Caki2 (cell line): Measurements from ENCODE around the gene LYVE1. TPM values are rescaled to one million over a fixed set of nuclear protein-coding genes. Genes with fewer than 3 reads are reported as not detected.
"Not testable (repeated sequence)": the region's sequence is repeated elsewhere in the genome, so short reads cannot be mapped to it uniquely, and the experiment has no call there.

ENCODE experiments used
- DNase-seq: peaks from one replicate; pipeline ENCODE4 v3.0.0-alpha.2; 2015; ENCODE audit warnings: low read depth
- in situ Hi-C: cut with HindIII; loops from 2 replicates; pipeline ENCODE4 v1.10.0; 2016; ENCODE audit warnings: low sequenced_read_pairs, low pct_unique_long_range_greater_than_20kb, mixed read lengths
- total RNA-seq: library from RNA; depleted of rRNA; stranded (reverse); fragments of >200 nt; shearing (Covaris generic); gene quantifications from 2 replicates; pipeline ENCODE4 v1.2.3, GENCODE V29; 2014; ENCODE audit warnings: low replicate concordance

The LYVE1 gene
- total RNA-seq, 1 experiment from 2014 or later, result not detected

- in situ Hi-C loops, result no loop called here
- no peak for DNase-seq
These were observed 29.4 kb upstream of the LYVE1 start for GRCh38 chr11:10597877-10598351.

- DNase-seq, in situ Hi-C loops: not testable (repeated sequence)
These were observed 27.4 kb upstream of the LYVE1 start for GRCh38 chr11:10595840-10596239.

GRCh38 chr11:10594407-10594806 lies 25.9 kb upstream of the LYVE1 start:
- in situ Hi-C loops, result no loop called here
- no peak for DNase-seq

- DNase-seq, result no peak
- in situ Hi-C loops, result no loop called here
These were observed 23.9 kb upstream of the LYVE1 start for GRCh38 chr11:10592331-10592730.

- in situ Hi-C loops, result no loop called here
- DNase-seq, result no peak
These were observed 23.3 kb upstream of the LYVE1 start for GRCh38 chr11:10591741-10592140.

- in situ Hi-C loops, result no loop called here
These were observed 21.9 kb upstream of the LYVE1 start for GRCh38 chr11:10590218-10590915.

GRCh38 chr11:10588904-10589303 lies 20.4 kb upstream of the LYVE1 start:
- no peak for DNase-seq
- in situ Hi-C loops, result no loop called here

More at GRCh38 chr11:10590218-10590915, 21.9 kb upstream of the LYVE1 start:
- no peak for DNase-seq

- DNase-seq, result no peak
- in situ Hi-C loops, result no loop called here
These were observed 19.5 kb upstream of the LYVE1 start for GRCh38 chr11:10587995-10588394.

GRCh38 chr11:10587388-10587787 lies 18.9 kb upstream of the LYVE1 start:
- DNase-seq, result no peak
- in situ Hi-C loops, result no loop called here

GRCh38 chr11:10584071-10584501 lies 15.6 kb upstream of the LYVE1 start:
- in situ Hi-C loops, result no loop called here

GRCh38 chr11:10581481-10582019 lies 13.1 kb upstream of the LYVE1 start:
- no peak for DNase-seq
- in situ Hi-C loops, result no loop called here

More at GRCh38 chr11:10584071-10584501, 15.6 kb upstream of the LYVE1 start:
- DNase-seq, result no peak

GRCh38 chr11:10580623-10581022 lies 12.2 kb upstream of the LYVE1 start:
- in situ Hi-C loops, result no loop called here
- DNase-seq, result no peak

GRCh38 chr11:10579700-10580099 lies 11.2 kb upstream of the LYVE1 start:
- DNase-seq, result no peak
- in situ Hi-C loops, result no loop called here

- in situ Hi-C loops, result no loop called here
- DNase-seq, result no peak
These were observed 7.6 kb upstream of the LYVE1 start for GRCh38 chr11:10576035-10576398.

- DNase-seq, result no peak
- in situ Hi-C loops, result no loop called here
These were observed 7.0 kb upstream of the LYVE1 start for GRCh38 chr11:10575346-10576034.

- in situ Hi-C loops, result no loop called here
These were observed 5.1 kb upstream of the LYVE1 start for GRCh38 chr11:10573556-10573955.

GRCh38 chr11:10573028-10573427 lies 4.6 kb upstream of the LYVE1 start:
- in situ Hi-C loops, result no loop called here
- no peak for DNase-seq

More at GRCh38 chr11:10573556-10573955, 5.1 kb upstream of the LYVE1 start:
- DNase-seq, result no peak

GRCh38 chr11:10572533-10572932 lies 4.1 kb upstream of the LYVE1 start:
- DNase-seq, result no peak
- in situ Hi-C loops, result no loop called here

GRCh38 chr11:10567446-10567845 lies 1.0 kb downstream of the LYVE1 start:
- DNase-seq, result no peak
- in situ Hi-C loops, result no loop called here
